Neuron (in vitro differentiated cells): ENCODE results near the gene FOXL2.

ENCODE experiments used
- H2AFZ ChIP-seq: one replicate; pipeline ENCODE4 v1.6.1; 2013; ENCODE audit warnings: low read depth, mild to moderate bottlenecking, inconsistent platforms, low read length, moderate library complexity
- H3K27me3 ChIP-seq: one replicate; pipeline ENCODE4 v1.6.1; 2013; ENCODE audit warnings: low read length; ENCODE audit not compliant: insufficient read depth
- H3K36me3 ChIP-seq: one replicate; pipeline ENCODE4 v1.6.1; 2013; ENCODE audit warnings: low read length; ENCODE audit not compliant: insufficient read depth
- H3K4me1 ChIP-seq: one replicate; pipeline ENCODE4 v1.6.1; 2013; ENCODE audit warnings: low read length; ENCODE audit not compliant: insufficient read depth
- H3K4me3 ChIP-seq: 2 replicates; pipeline ENCODE4 v1.5.1; 2013; ENCODE audit warnings: mild to moderate bottlenecking, low read length, moderate library complexity
- H3K9me3 ChIP-seq: one replicate; pipeline ENCODE4 v1.6.1; 2013; ENCODE audit warnings: low read length

FOXL2 gene

GRCh38 chr3:138946663-138947494 is at the start of gene FOXL2, which contains the start of gene FOXL2NB:
Gene FOXL2, minus strand, starts transcription at chr3:138947137. Its CDS starts 415 bp downstream, at chr3:138946722.
Gene FOXL2NB, plus strand, starts transcription at chr3:138947217. Its CDS starts 148 bp downstream, at chr3:138947365.
- Histone ChIP-seq H3K4me3 (peak within 1 kb of the TSS; percentile 40), H2AFZ (peak within 1 kb of the TSS; percentile 88), H3K36me3 (no peaks in the 10 kb centered on the region), H3K9me3 (no peaks in the 10 kb centered on the region), H3K4me1 (peaks cover 20% of the 10 kb centered on the region), H3K27me3 (peaks cover 96% of the 10 kb centered on the region)

GRCh38 chr3:138995706-138996105 is 48.8 kb upstream of the FOXL2 start:
- H3K36me3 ChIP-seq = no peaks in the 10 kb centered on the region
- H3K4me1 ChIP-seq = no peaks in the 10 kb centered on the region
- no peaks in the 10 kb centered on the region for H3K27me3 ChIP-seq
- H2AFZ ChIP-seq = no peak overlapping the region
- H3K9me3 ChIP-seq = no peaks in the 10 kb centered on the region
- no peak overlapping the region for H3K4me3 ChIP-seq

GRCh38 chr3:138987181-138987580 is 40.2 kb upstream of the FOXL2 start:
- H3K27me3 ChIP-seq = no peaks in the 10 kb centered on the region
- no peaks in the 10 kb centered on the region for H3K36me3 ChIP-seq
- H3K9me3 ChIP-seq = no peaks in the 10 kb centered on the region
- H3K4me1 ChIP-seq = no peaks in the 10 kb centered on the region
- no peak overlapping the region for H3K4me3 ChIP-seq
- no peak overlapping the region for H2AFZ ChIP-seq

- no peaks in the 10 kb centered on the region for H3K36me3 ChIP-seq
- H3K4me3 ChIP-seq = no peak overlapping the region
- H3K9me3 ChIP-seq = no peaks in the 10 kb centered on the region
- no peaks in the 10 kb centered on the region for H3K27me3 ChIP-seq
- H2AFZ ChIP-seq = no peak overlapping the region
- H3K4me1 ChIP-seq = no peaks in the 10 kb centered on the region
Observed at GRCh38 chr3:138985932-138986331, 39.0 kb upstream of the FOXL2 start.

- Histone ChIP-seq H3K36me3 (no peaks in the 10 kb centered on the region), H3K9me3 (no peaks in the 10 kb centered on the region), H3K27me3 (no peaks in the 10 kb centered on the region)
Observed at GRCh38 chr3:138984816-138985215, 37.9 kb upstream of the FOXL2 start.

GRCh38 chr3:138976047-138976446 is 29.1 kb upstream of the FOXL2 start:
- Histone ChIP-seq H3K4me1 (no peaks in the 10 kb centered on the region), H2AFZ (no peak overlapping the region), H3K27me3 (no peaks in the 10 kb centered on the region), H3K36me3 (no peaks in the 10 kb centered on the region), H3K4me3 (no peak overlapping the region), H3K9me3 (no peaks in the 10 kb centered on the region)

More at GRCh38 chr3:138984816-138985215, 37.9 kb upstream of the FOXL2 start:
- H3K4me3 ChIP-seq = no peak overlapping the region
- H3K4me1 ChIP-seq = no peaks in the 10 kb centered on the region
- no peak overlapping the region for H2AFZ ChIP-seq

- H3K4me3 ChIP-seq = no peak overlapping the region
- H3K36me3 ChIP-seq = no peaks in the 10 kb centered on the region
- no peak overlapping the region for H2AFZ ChIP-seq
- no peaks in the 10 kb centered on the region for H3K9me3 ChIP-seq
- no peaks in the 10 kb centered on the region for H3K27me3 ChIP-seq
- H3K4me1 ChIP-seq = no peaks in the 10 kb centered on the region
Observed at GRCh38 chr3:138975351-138975750, 28.4 kb upstream of the FOXL2 start.

GRCh38 chr3:138974462-138974861 is 27.5 kb upstream of the FOXL2 start:
- Histone ChIP-seq H3K27me3 (no peaks in the 10 kb centered on the region), H2AFZ (no peak overlapping the region), H3K9me3 (no peaks in the 10 kb centered on the region), H3K4me1 (no peaks in the 10 kb centered on the region), H3K36me3 (no peaks in the 10 kb centered on the region), H3K4me3 (no peak overlapping the region)

- Histone ChIP-seq H3K4me3 (no peak overlapping the region), H3K9me3 (no peaks in the 10 kb centered on the region), H3K36me3 (no peaks in the 10 kb centered on the region), H3K27me3 (no peaks in the 10 kb centered on the region), H2AFZ (no peak overlapping the region), H3K4me1 (no peaks in the 10 kb centered on the region)
Observed at GRCh38 chr3:138972941-138973340, 26.0 kb upstream of the FOXL2 start.

- Histone ChIP-seq H3K9me3 (no peaks in the 10 kb centered on the region), H3K27me3 (no peaks in the 10 kb centered on the region), H3K4me1 (no peaks in the 10 kb centered on the region), H2AFZ (no peak overlapping the region), H3K36me3 (no peaks in the 10 kb centered on the region), H3K4me3 (no peak overlapping the region)
Observed at GRCh38 chr3:138971766-138972320, 24.9 kb upstream of the FOXL2 start.

GRCh38 chr3:138964923-138965322 is 18.0 kb upstream of the FOXL2 start:
- no peaks in the 10 kb centered on the region for H3K27me3 ChIP-seq
- no peaks in the 10 kb centered on the region for H3K4me1 ChIP-seq
- no peak overlapping the region for H2AFZ ChIP-seq
- no peaks in the 10 kb centered on the region for H3K9me3 ChIP-seq
- no peak overlapping the region for H3K4me3 ChIP-seq
- H3K36me3 ChIP-seq = no peaks in the 10 kb centered on the region

- Histone ChIP-seq H3K27me3 (peaks cover 3% of the 10 kb centered on the region), H3K36me3 (no peaks in the 10 kb centered on the region), H3K4me3 (no peak overlapping the region), H2AFZ (no peak overlapping the region), H3K9me3 (no peaks in the 10 kb centered on the region), H3K4me1 (no peaks in the 10 kb centered on the region)
Observed at GRCh38 chr3:138964264-138964663, 17.3 kb upstream of the FOXL2 start.

- H3K4me1 ChIP-seq = no peaks in the 10 kb centered on the region
- H3K36me3 ChIP-seq = no peaks in the 10 kb centered on the region
- H3K4me3 ChIP-seq = no peak overlapping the region
- peaks cover 8% of the 10 kb centered on the region for H3K27me3 ChIP-seq
- H3K9me3 ChIP-seq = no peaks in the 10 kb centered on the region
- H2AFZ ChIP-seq = no peak overlapping the region
Observed at GRCh38 chr3:138962854-138963560, 16.1 kb upstream of the FOXL2 start.
